H9 (cell line): Measurements from ENCODE around the gene NAP1L5. TPM values are rescaled to one million over a fixed set of nuclear protein-coding genes. Genes with fewer than 3 reads are reported as not detected.

ENCODE experiments used
- DNase-seq: peaks from one replicate; pipeline ENCODE4 v3.0.0-alpha.2; 2017
- H2AFZ ChIP-seq: one replicate; pipeline ENCODE4 v1.6.1; 2013; ENCODE audit warnings: mild to moderate bottlenecking, low read length, control low read depth, moderate library complexity
- H2AK5ac ChIP-seq: 2 replicates; pipeline ENCODE4 v1.6.1; 2013; ENCODE audit warnings: low read length, control low read depth, mixed read lengths; ENCODE audit not compliant: insufficient read length
- H2BK120ac ChIP-seq: one replicate; pipeline ENCODE4 v1.6.1; 2013; ENCODE audit warnings: low read depth, mild to moderate bottlenecking, low read length, control low read depth, inconsistent platforms; ENCODE audit not compliant: poor library complexity, severe bottlenecking
- H2BK12ac ChIP-seq: 2 replicates; pipeline ENCODE4 v1.6.1; 2013; ENCODE audit warnings: low read length, control low read depth, mixed read lengths, low read depth; ENCODE audit not compliant: insufficient read length
- H2BK15ac ChIP-seq: 2 replicates; pipeline ENCODE4 v1.6.1; 2013; ENCODE audit warnings: low read depth, low read length, control low read depth
- H2BK20ac ChIP-seq: one replicate; pipeline ENCODE4 v1.6.1; 2013; ENCODE audit warnings: low read depth, mild to moderate bottlenecking, low read length, control low read depth, inconsistent platforms; ENCODE audit not compliant: poor library complexity, severe bottlenecking
- H2BK5ac ChIP-seq: 2 replicates; pipeline ENCODE4 v1.6.1; 2013; ENCODE audit warnings: low read length, control low read depth, mixed read lengths; ENCODE audit not compliant: insufficient read length
- H3K14ac ChIP-seq: 2 replicates; pipeline ENCODE4 v1.6.1; 2013; ENCODE audit warnings: low read length, control low read depth; ENCODE audit not compliant: insufficient read depth
- H3K18ac ChIP-seq: 2 replicates; pipeline ENCODE4 v1.6.1; 2013; ENCODE audit warnings: low read depth, mild to moderate bottlenecking, mixed read lengths, low read length, control low read depth; ENCODE audit not compliant: insufficient read length
- H3K23ac ChIP-seq: 2 replicates; pipeline ENCODE4 v1.6.1; 2013; ENCODE audit warnings: low read length, control low read depth, mixed read lengths, low read depth; ENCODE audit not compliant: insufficient read length
- H3K23me2 ChIP-seq: 2 replicates; pipeline ENCODE4 v1.6.1; 2013; ENCODE audit warnings: low read depth, mild to moderate bottlenecking, mixed read lengths, low read length, control low read depth; ENCODE audit not compliant: insufficient read length, poor library complexity, severe bottlenecking
- H3K27ac ChIP-seq: 2 replicates; pipeline ENCODE4 v1.5.1; 2013; ENCODE audit warnings: low read length, control low read depth, mixed read lengths, low read depth; ENCODE audit not compliant: insufficient read length
- H3K27me3 ChIP-seq: 2 replicates; pipeline ENCODE4 v1.6.1; 2013; ENCODE audit warnings: low read length, control low read depth, inconsistent platforms; ENCODE audit not compliant: insufficient read depth
- H3K4ac ChIP-seq: 2 replicates; pipeline ENCODE4 v1.6.1; 2013; ENCODE audit warnings: low read depth, mild to moderate bottlenecking, control low read depth, inconsistent platforms, low read length, moderate library complexity
- H3K4me1 ChIP-seq: 2 replicates; pipeline ENCODE4 v1.6.1; 2013; ENCODE audit warnings: low read length, control low read depth, inconsistent platforms; ENCODE audit not compliant: insufficient read depth
- H3K4me2 ChIP-seq: 2 replicates; pipeline ENCODE4 v1.6.1; 2013; ENCODE audit warnings: low read length, control low read depth, mixed read lengths; ENCODE audit not compliant: insufficient read length, insufficient read depth
- H3K56ac ChIP-seq: 2 replicates; pipeline ENCODE4 v1.6.1; 2013; ENCODE audit warnings: low read depth, mild to moderate bottlenecking, mixed read lengths, low read length, control low read depth; ENCODE audit not compliant: insufficient read length
- H3K79me1 ChIP-seq: 2 replicates; pipeline ENCODE4 v1.6.1; 2013; ENCODE audit warnings: low read depth, mild to moderate bottlenecking, moderate library complexity, low read length, control low read depth, inconsistent platforms; ENCODE audit not compliant: insufficient read depth, poor library complexity, severe bottlenecking
- H3K79me2 ChIP-seq: 2 replicates; pipeline ENCODE4 v1.6.1; 2013; ENCODE audit warnings: low read length, control low read depth, inconsistent platforms; ENCODE audit not compliant: insufficient read depth
- H3K9ac ChIP-seq: 2 replicates; pipeline ENCODE4 v1.6.1; 2013; ENCODE audit warnings: low read length, control low read depth, mixed read lengths; ENCODE audit not compliant: insufficient read length; ENCODE audit errors: extremely low read depth
- H3K9me3 ChIP-seq: one replicate; pipeline ENCODE4 v1.6.1; 2013; ENCODE audit warnings: low read depth, low read length, inconsistent platforms; ENCODE audit not compliant: control insufficient read depth
- H3T11ph ChIP-seq: one replicate; pipeline ENCODE4 v1.6.1; 2013; ENCODE audit warnings: mild to moderate bottlenecking, low read length, control low read depth, inconsistent platforms
- H4K20me1 ChIP-seq: one replicate; pipeline ENCODE4 v1.6.1; 2013; ENCODE audit not compliant: control insufficient read depth, insufficient read length, insufficient read depth
- H4K5ac ChIP-seq: 2 replicates; pipeline ENCODE4 v1.6.1; 2013; ENCODE audit warnings: low read depth, mild to moderate bottlenecking, mixed read lengths, low read length, control low read depth; ENCODE audit not compliant: insufficient read length
- H4K8ac ChIP-seq: replicated peaks from 2 replicates; pipeline ENCODE4 v1.6.1; 2013; ENCODE audit warnings: low read length, control low read depth, mixed read lengths, low read depth; ENCODE audit not compliant: insufficient read length
- H4K91ac ChIP-seq: 2 replicates; pipeline ENCODE4 v1.6.1; 2013; ENCODE audit warnings: low read depth, mild to moderate bottlenecking, moderate library complexity, mixed read lengths, low read length, control low read depth; ENCODE audit not compliant: insufficient read length
- H3K27ac Mint-ChIP-seq, 3 experiments: 2 replicates in 2 of 3; 3 replicates in 1 of 3; pipeline ENCODE4 v1.8.0; 2020 to 2021; ENCODE audit warnings: mixed read lengths in 3 of 3, mild to moderate bottlenecking in 1 of 3, moderate library complexity in 1 of 3
- H3K27me3 Mint-ChIP-seq: 2 replicates; pipeline ENCODE4 v1.8.0; 2021; ENCODE audit warnings: low read depth, mild to moderate bottlenecking, moderate library complexity, mixed read lengths
- H3K36me3 Mint-ChIP-seq, 3 experiments: 2 replicates in 2 of 3; 3 replicates in 1 of 3; pipeline ENCODE4 v1.8.0; 2020 to 2021; ENCODE audit warnings: low read depth in 3 of 3, mixed read lengths in 3 of 3; ENCODE audit not compliant: insufficient read depth in 1 of 3
- H3K4me1 Mint-ChIP-seq, 2 experiments: 2 replicates each; pipeline ENCODE4 v1.8.0; 2020; ENCODE audit warnings: mixed read lengths in 2 of 2
- H3K4me3 Mint-ChIP-seq, 2 experiments: 2 replicates in 1 of 2; 3 replicates in 1 of 2; pipeline ENCODE4 v1.8.0; 2020 to 2021; ENCODE audit warnings: mild to moderate bottlenecking in 2 of 2, mixed read lengths in 2 of 2, moderate library complexity in 1 of 2
- H3K9me3 Mint-ChIP-seq, 2 experiments: 2 replicates in 1 of 2; 3 replicates in 1 of 2; pipeline ENCODE4 v1.8.0; 2020; ENCODE audit warnings: mild to moderate bottlenecking in 2 of 2, mixed read lengths in 2 of 2, moderate library complexity in 1 of 2
- WGBS: extraction: QIAGEN DNeasy Blood & Tissue Kit; methylation state at CpG from one replicate; pipeline ENCODE4 v1.1.7; 2013; ENCODE audit warnings: missing lambda C conversion rate, low lambda C conversion rate, mixed read lengths; ENCODE audit not compliant: insufficient read length; ENCODE audit errors: extremely low coverage; 5-methylcytosine and 5-hydroxymethylcytosine counted together
- total RNA-seq: library from RNA; stranded (reverse); gene quantifications from 2 replicates; pipeline ENCODE4 v1.2.1, GENCODE V29; 2021
- TF ChIP-seq, protein P1 (sequence below): fragments of 200-600 bp; sonication (generic); conservative IDR thresholded peaks from 3 replicates; pipeline ENCODE4 v1.8.0; 2021; ENCODE audit warnings: antibody characterized with exemption, mild to moderate bottlenecking

The NAP1L5 gene
- total RNA-seq, 1 experiment from 2014 or later, result 2.2 TPM

DNA sequence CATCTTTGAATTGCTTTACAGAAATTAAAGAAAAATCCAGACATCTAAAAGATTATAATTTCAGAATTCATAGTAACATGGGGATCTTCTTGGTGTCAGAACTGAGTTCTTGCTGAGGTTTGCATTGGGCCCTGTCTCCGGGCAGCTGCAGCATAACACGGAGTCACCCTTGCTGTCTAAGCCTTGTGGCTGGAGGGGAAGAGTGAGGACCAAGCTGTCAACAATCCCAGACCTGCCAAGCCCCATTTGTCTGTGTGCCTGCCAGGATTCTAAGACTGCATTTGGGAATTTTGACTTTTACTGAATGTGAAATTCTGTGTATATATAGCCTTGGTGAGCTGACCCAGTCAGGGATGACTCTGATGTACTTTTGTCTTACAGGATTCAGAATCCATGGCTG lies 25.2 kb upstream of the NAP1L5 start:
- Histone ChIP-seq H2BK20ac (no peak overlapping the region), H3K4ac (no peak overlapping the region), H3K4me2 (no peak overlapping the region), H3K79me2 (no peaks in the 10 kb centered on the region), H3K9me3 (no peaks in the 10 kb centered on the region), H2BK5ac (no peak overlapping the region), H4K91ac (no peak overlapping the region), H3K23ac (no peak overlapping the region), H3T11ph (no peak overlapping the region), H3K14ac (no peak overlapping the region), H3K9ac (no peak overlapping the region), H3K27ac (no peak overlapping the region), H2BK12ac (no peak overlapping the region), H3K18ac (no peak overlapping the region), H2BK120ac (no peak overlapping the region), H4K8ac (no peak overlapping the region), H3K56ac (no peak overlapping the region), H2AK5ac (no peak overlapping the region), H4K20me1 (no peaks in the 10 kb centered on the region), H3K23me2 (no peaks in the 10 kb centered on the region), H3K27me3 (no peaks in the 10 kb centered on the region), H3K4me1 (no peaks in the 10 kb centered on the region), H2AFZ (no peak overlapping the region), H4K5ac (no peak overlapping the region), H3K79me1 (no peaks in the 10 kb centered on the region), H2BK15ac (no peak overlapping the region)
- Mint-ChIP-seq H3K4me3 (no peak overlapping the region), H3K9me3 (peaks cover 7 to 8% of the 10 kb centered on the region in 2 experiments), H3K27ac (no peak overlapping the region), H3K36me3 (peaks cover 6 to 12% (median 12%) of the 10 kb centered on the region in 3 experiments; a peak in 6 of 7 replicates), H3K4me1 (peaks cover 9 to 11% of the 10 kb centered on the region in 2 experiments), H3K27me3 (no peaks in the 10 kb centered on the region; the same call in 1 of the 2 replicates)
- WGBS, result no CpG with 5 or more reads among the region's 2 CpGs
- DNase-seq, result no peak
- TF ChIP-seq, protein P1, sequence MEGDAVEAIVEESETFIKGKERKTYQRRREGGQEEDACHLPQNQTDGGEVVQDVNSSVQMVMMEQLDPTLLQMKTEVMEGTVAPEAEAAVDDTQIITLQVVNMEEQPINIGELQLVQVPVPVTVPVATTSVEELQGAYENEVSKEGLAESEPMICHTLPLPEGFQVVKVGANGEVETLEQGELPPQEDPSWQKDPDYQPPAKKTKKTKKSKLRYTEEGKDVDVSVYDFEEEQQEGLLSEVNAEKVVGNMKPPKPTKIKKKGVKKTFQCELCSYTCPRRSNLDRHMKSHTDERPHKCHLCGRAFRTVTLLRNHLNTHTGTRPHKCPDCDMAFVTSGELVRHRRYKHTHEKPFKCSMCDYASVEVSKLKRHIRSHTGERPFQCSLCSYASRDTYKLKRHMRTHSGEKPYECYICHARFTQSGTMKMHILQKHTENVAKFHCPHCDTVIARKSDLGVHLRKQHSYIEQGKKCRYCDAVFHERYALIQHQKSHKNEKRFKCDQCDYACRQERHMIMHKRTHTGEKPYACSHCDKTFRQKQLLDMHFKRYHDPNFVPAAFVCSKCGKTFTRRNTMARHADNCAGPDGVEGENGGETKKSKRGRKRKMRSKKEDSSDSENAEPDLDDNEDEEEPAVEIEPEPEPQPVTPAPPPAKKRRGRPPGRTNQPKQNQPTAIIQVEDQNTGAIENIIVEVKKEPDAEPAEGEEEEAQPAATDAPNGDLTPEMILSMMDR, result no peak
